RWPE2 (cell line): ENCODE measurements around the gene GPSM1.

Experiments used
- ATAC-seq: fragments of 200-7000 bp; cut with Tn5 transposase; 3 replicates; pipeline ENCODE4 v1.9.1; 2021; ENCODE audit warnings: low read depth
- DNase-seq: peaks from one replicate; pipeline ENCODE4 v3.0.0-alpha.2; 2020; ENCODE audit warnings: low spot score
- H3K27ac ChIP-seq: fragments of 450-650 bp; 2 replicates; pipeline ENCODE4 v1.5.1; 2017; ENCODE audit warnings: mild to moderate bottlenecking; ENCODE audit not compliant: poor library complexity, severe bottlenecking
- H3K27me3 ChIP-seq: fragments of 250-450 bp; sonication (Bioruptor Pico); 2 replicates; pipeline ENCODE4 v1.5.1; 2021; ENCODE audit warnings: mild to moderate bottlenecking, moderate library complexity; ENCODE audit not compliant: insufficient read depth, poor library complexity, severe bottlenecking
- H3K36me3 ChIP-seq: fragments of 250-450 bp; sonication (Bioruptor Pico); 2 replicates; pipeline ENCODE4 v1.5.1; 2020; ENCODE audit warnings: low read depth, mild to moderate bottlenecking, moderate library complexity
- H3K4me1 ChIP-seq: fragments of 250-450 bp; sonication (Bioruptor Pico); 2 replicates; pipeline ENCODE4 v1.5.1; 2021; ENCODE audit warnings: mild to moderate bottlenecking, moderate library complexity; ENCODE audit not compliant: insufficient read depth, poor library complexity, severe bottlenecking
- H3K4me3 ChIP-seq: fragments of 250-450 bp; sonication (Bioruptor Pico); 2 replicates; pipeline ENCODE4 v1.5.1; 2021; ENCODE audit warnings: mild to moderate bottlenecking, moderate library complexity; ENCODE audit not compliant: severe bottlenecking
- H3K9me3 ChIP-seq: fragments of 250-450 bp; sonication (Bioruptor Pico); 2 replicates; pipeline ENCODE4 v1.5.1; 2021; ENCODE audit warnings: mild to moderate bottlenecking, moderate library complexity; ENCODE audit not compliant: severe bottlenecking
- TF ChIP-seq, protein P1 (sequence below): fragments of 450-650 bp; IDR thresholded peaks from one replicate; pipeline ENCODE4 v1.5.1; 2017; ENCODE audit warnings: mild to moderate bottlenecking, moderate library complexity; ENCODE audit not compliant: poor library complexity, severe bottlenecking

Gene GPSM1

GRCh38 chr9:136359774-136360718 lies 32.7 kb downstream of the GPSM1 start:
- no peaks in the 10 kb centered on the region for H3K36me3 ChIP-seq
- TF ChIP-seq, protein P1, sequence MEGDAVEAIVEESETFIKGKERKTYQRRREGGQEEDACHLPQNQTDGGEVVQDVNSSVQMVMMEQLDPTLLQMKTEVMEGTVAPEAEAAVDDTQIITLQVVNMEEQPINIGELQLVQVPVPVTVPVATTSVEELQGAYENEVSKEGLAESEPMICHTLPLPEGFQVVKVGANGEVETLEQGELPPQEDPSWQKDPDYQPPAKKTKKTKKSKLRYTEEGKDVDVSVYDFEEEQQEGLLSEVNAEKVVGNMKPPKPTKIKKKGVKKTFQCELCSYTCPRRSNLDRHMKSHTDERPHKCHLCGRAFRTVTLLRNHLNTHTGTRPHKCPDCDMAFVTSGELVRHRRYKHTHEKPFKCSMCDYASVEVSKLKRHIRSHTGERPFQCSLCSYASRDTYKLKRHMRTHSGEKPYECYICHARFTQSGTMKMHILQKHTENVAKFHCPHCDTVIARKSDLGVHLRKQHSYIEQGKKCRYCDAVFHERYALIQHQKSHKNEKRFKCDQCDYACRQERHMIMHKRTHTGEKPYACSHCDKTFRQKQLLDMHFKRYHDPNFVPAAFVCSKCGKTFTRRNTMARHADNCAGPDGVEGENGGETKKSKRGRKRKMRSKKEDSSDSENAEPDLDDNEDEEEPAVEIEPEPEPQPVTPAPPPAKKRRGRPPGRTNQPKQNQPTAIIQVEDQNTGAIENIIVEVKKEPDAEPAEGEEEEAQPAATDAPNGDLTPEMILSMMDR, result no peak
- no peak overlapping the region for H3K27ac ChIP-seq
- H3K27me3 ChIP-seq, result no peaks in the 10 kb centered on the region
- DNase-seq, result no peak
- no peaks in the 10 kb centered on the region for H3K9me3 ChIP-seq
- H3K4me1 ChIP-seq, result no peaks in the 10 kb centered on the region
- no peak for ATAC-seq
- no peak overlapping the region for H3K4me3 ChIP-seq

DNA sequence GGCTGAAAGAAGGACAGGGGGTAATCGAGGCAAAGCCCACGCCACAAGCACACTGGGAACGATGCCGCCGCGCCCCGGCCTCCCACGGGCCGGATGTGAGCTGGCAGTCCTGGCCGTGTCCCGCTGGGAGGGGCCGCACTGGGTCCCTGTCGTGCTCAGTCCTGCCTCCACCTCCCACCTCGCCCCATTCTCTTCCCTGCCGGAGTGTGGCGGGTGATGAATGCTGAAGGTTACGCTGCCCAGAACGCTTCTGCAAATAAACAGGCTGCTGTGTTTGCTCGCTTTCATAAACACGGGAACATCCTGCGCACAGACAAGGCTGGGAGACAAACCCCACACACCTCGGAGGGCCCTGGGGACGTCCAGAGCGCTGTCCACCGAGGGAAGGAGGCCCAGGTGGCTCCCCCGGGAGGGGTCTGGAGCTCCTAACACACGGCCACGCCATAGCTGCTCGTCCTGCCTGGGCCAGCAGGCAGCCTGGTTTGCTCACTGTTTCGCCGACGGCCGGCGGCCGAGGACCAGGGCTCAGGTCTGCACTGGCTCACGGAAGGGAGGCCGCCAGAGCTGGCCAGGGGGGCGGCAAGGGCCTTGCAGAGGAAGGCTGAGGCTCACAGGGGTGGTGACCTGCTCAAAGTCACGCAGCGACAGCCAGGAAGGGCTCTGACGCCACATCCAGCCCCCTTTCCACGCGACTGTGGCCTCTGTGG lies 33.9 kb downstream of the GPSM1 start:
- TF ChIP-seq, protein P1, result no peak
- Histone ChIP-seq H3K27ac (no peak overlapping the region), H3K36me3 (no peaks in the 10 kb centered on the region)

GRCh38 chr9:136361754-136362449 lies 34.6 kb downstream of the GPSM1 start:
- ATAC-seq (no peak), DNase-seq (no peak)
- H3K9me3 ChIP-seq, result no peaks in the 10 kb centered on the region
- no peak overlapping the region for H3K4me3 ChIP-seq
- H3K4me1 ChIP-seq, result no peaks in the 10 kb centered on the region
- TF ChIP-seq, protein P1, result no peak
- no peaks in the 10 kb centered on the region for H3K27me3 ChIP-seq
- H3K27ac ChIP-seq, result no peak overlapping the region
- H3K36me3 ChIP-seq, result no peaks in the 10 kb centered on the region

More for the DNA sequence above, 33.9 kb downstream of the GPSM1 start:
- DNase-seq, result no peak
- no peaks in the 10 kb centered on the region for H3K4me1 ChIP-seq
- H3K9me3 ChIP-seq, result no peaks in the 10 kb centered on the region
- no peak for ATAC-seq
- H3K4me3 ChIP-seq, result no peak overlapping the region
- no peaks in the 10 kb centered on the region for H3K27me3 ChIP-seq

DNA sequence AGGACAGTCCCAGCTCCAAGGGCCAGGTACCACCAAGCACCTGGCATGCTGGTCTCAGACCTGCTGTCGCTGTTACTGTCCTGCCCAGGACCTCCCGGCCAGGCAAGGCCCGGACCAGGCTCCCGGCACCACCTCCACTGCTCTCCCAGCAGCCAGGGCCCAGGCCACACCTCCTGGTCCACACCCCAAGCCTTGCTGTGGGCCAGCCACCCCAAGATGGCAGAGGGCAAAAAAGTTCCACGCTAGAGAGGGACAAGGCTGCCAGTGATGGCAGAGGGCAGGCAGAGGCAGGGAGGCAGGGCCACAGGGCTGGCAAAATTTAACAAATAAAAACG lies 35.1 kb downstream of the GPSM1 start:
- ATAC-seq (no peak), DNase-seq (no peak)
- Histone ChIP-seq H3K4me1 (no peaks in the 10 kb centered on the region), H3K4me3 (no peak overlapping the region), H3K36me3 (no peaks in the 10 kb centered on the region), H3K27me3 (no peaks in the 10 kb centered on the region), H3K27ac (no peak overlapping the region), H3K9me3 (no peaks in the 10 kb centered on the region)
- TF ChIP-seq, protein P1, result no peak
